NCI-H2081 (cell line): ENCODE measurements around the gene NUP210L.

Experiments
- DNase-seq, 2 experiments: peaks; one replicate each; lab custom pipeline; 2025; lab: John Stamatoyannopoulos, UW

NUP210L gene

GRCh38 chr1:153944005-153944826, 210.7 kb downstream of the NUP210L start:
- DNase-seq = no peak

- no peak for DNase-seq
Observed at GRCh38 chr1:153942766-153943549, 211.9 kb downstream of the NUP210L start.
